ENCODE results near the gene OMA1.
"Not testable (repeated sequence)": the region's sequence is repeated elsewhere in the genome, so short reads cannot be mapped to it uniquely, and the experiment has no call there.

The OMA1 gene

DNA sequence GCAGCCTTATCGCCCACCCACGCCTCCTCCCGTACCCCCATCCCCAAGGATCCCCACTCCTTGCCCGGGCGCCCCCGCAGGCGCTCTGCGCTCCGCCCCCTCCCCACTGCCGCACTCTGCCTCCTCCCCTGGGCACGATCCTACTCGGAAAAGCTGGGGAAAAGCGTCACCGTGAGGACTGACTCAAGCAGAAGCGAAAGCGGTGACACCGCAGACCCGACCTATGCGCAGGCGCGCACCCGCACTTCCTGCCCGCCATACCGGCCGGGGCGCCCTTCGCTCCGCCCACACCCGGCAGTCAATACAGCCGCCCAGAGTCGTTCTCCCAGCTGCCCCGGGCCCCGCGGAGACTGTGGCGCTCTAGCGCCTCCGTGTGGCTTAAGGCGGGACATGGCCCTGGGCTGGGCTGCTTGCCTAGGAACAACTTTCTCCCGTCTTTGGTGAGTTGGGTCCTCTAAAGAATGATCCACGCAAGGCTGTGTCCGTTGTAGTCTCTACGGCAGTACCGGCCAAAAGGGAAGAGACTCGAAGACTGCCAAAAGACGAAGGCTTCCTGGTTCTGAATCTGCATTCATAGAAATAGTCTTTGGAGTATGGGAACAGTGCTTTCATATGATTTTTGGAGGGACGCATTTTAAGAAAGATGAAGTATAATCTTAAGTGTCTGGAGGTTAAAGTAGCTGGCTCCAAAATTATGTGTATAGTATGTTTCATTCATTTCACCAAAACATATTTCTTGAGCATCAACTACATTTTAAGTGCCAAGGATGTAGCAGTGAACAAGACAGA, at the start of gene OMA1:
OMA1 (minus strand) TSS at position 207 of the 789 bp plus-strand sequence. CDS start 7,432 bp downstream, outside the sequence.
- DNase-seq (ENCODE audit: low read depth), result peak; percentile 98

DNA sequence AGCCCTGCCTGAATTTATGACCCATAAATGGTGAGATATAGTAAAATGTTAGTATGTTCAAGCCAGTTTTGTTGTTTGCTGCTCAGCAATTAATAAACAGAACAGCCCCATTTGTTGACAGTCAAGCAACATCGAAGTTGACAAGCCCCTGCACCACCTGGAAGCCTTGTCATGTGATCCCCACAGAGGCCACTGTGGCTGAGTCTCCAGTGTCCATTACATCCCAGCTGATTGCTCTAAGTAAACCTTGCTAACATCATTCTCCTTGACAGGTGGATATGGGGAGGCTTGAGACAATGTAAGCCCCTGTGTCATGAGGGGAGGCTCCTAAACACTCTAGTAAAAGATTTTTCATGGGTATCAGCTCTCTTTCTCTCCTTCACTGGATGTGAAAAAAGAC, 48.0 kb upstream of the OMA1 start:
- DNase-seq (ENCODE audit: low read depth), result no peak

DNA sequence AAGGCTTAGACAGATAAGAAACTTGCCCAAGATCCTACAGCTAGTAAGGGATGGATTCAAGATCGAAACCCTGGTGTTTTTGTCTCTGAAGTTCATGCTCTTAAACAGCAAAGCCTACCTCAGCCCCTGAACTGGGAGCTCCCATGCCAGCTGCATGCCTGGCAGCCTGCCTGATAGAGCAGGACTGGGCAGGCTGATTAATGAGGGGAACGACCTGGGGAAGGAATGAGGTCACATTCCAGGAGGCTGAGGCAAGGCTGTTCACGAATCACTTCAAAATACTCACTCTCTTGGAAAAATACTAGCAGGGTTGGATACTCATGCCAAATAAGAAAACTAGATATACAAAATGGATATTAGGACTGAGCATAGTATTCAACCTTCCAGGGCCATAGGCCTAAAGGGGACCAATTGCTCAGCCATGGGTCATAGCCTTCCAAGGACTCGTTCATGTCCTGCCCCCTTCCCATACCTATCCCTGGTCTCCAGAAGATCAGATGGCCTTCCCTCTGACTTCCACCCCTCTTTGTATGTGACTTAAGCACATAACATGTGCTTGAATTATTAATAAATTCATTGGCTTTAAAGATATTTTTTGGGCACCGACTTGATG, 46.1 kb upstream of the OMA1 start:
- DNase-seq (ENCODE audit: low read depth), result no peak

DNA sequence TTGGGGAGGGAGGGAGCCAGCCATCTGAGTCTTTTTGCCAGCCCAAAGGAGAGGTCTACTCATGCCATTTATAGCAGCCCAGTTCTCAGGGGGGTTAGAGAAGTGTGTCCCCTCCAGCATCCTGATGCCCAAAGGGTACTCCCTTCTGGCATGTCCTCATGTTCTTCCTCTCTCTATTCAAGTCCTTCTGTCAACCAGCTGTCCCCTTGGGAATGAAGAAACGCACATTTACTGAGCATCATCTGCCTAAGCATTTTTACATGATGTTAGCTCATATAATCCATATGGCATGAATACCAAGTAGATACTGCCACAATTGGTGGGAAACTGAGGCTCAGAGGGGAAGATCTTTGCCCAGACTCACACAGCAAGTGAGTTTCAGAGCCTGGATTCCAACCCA, 45.3 kb upstream of the OMA1 start:
- DNase-seq (ENCODE audit: low read depth), result no peak

DNA sequence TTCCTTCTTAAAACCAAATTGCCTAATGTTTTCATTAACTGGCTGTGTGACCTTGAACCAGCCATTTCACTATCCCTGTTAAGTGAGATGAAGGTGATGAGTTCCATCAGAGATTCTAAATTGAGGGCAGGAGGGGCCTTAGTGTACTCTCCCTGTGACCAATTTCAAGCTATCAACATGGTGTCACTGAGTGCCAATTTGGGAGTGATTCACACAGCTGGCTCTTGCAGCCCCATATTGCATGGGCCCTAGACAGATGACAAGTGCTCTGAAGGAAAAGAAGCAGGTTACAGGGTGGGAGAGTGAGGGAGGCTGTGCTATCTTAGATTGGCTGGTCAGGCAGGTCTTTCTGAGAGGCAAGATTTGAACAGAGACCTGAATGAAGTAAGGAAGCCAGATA, 43.5 kb upstream of the OMA1 start:
- DNase-seq (ENCODE audit: low read depth), result no peak

DNA sequence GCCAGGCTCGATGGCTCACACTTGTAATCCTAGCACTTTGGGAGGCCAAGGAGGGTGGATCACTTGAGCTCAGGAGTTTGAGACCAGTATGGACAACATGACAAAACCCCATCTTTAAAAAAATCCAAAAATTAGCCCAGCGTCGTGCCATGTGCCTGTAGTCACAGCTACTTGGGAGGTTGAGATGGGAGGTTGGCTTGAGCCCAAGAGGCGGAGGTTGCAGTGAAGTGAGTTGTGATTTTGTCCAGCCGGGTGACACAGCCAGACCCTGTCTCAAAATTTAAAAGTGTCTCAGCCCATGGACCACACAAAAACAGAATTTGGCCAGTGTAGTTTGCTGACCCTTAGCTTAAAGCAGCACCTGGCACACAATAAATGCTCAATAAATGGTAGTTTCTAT, 41.9 kb upstream of the OMA1 start:
- no peak for DNase-seq (ENCODE audit: low read depth)

DNA sequence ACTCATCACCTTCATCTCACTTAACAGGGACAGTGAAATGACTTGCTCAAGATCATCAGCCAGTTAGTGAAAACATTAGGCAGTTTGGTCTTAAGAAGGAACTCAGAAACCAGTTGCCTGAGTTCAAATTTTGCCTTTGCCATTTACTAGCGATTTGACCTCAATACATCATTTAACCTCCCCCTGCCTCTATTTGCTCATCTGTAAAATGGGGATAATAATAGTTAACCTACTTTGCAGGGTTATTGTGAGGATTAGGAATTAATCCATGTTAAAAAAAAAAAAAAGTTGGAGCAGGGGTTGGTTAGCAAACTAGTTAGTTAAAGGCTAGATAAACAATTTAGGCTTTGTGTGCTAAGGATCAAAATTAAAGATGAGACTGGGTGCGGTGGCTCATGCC, 41.1 kb upstream of the OMA1 start:
- no peak for DNase-seq (ENCODE audit: low read depth)

DNA sequence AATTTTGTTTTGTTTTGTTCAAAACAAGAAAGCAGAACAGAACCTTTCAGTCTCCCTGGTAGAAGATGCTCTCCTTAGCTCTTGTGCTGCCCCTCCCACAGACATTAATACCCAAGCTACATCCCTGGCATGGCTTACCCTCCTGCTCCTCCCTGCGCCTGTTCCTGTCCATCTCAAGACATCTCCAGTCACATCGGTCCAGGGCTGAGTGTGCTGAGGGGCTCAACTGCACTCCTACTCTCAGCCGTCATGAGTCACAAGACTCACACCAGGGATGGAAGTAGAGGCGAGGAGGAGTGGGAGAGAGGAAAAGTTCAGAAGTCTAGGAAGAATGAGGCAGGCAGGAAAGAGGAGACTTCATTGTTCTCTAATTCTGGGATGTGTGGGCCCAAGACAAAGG, 39.7 kb upstream of the OMA1 start:
- DNase-seq (ENCODE audit: low read depth), result no peak

DNA sequence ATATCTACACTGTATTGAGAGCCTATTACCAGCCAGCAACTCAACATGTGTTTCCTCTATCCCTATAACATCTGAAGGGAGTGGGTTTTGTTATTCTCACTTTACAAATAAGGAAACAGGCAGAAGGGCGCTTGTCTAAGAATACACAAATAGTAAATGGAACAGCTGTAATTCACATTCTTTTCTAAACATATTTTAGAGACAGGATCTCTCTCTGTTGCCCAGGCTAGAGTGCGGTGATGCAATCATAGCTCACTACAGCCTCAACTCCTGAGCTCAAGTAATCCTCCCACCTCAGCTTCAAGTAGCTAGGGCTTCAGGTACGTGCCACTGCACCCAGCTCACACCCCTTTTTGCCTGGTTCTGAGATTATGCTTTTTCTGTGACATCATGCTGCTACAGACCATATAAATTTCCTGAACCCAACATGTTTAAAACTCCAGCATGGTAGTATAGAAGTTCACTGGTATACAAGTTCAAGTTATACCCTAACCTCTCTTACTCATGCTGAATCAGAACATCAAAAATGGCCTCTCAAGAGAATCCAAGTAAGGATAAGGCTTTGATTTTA, 39.1 kb upstream of the OMA1 start:
- DNase-seq (ENCODE audit: low read depth), result no peak

DNA sequence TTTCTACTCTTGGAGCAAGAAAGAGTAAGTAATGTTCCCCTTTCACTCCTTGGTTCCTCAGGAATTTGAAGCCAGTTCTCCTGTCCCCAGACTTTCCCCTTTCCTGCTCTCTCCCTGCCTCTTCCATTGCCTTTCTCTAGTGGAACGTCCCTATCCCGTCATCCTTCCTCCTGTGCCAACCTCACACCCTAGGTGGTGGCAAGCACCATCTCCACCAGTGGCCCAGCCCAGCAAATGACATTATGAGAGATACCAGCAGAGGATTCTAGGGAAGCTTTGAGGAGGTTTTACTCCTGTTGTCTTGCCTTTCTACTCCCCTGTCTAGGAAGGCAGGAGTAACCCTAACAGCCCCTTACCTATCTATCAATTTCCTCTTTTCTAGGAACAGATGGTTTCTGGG, 38.6 kb upstream of the OMA1 start:
- no peak for DNase-seq (ENCODE audit: low read depth)

DNA sequence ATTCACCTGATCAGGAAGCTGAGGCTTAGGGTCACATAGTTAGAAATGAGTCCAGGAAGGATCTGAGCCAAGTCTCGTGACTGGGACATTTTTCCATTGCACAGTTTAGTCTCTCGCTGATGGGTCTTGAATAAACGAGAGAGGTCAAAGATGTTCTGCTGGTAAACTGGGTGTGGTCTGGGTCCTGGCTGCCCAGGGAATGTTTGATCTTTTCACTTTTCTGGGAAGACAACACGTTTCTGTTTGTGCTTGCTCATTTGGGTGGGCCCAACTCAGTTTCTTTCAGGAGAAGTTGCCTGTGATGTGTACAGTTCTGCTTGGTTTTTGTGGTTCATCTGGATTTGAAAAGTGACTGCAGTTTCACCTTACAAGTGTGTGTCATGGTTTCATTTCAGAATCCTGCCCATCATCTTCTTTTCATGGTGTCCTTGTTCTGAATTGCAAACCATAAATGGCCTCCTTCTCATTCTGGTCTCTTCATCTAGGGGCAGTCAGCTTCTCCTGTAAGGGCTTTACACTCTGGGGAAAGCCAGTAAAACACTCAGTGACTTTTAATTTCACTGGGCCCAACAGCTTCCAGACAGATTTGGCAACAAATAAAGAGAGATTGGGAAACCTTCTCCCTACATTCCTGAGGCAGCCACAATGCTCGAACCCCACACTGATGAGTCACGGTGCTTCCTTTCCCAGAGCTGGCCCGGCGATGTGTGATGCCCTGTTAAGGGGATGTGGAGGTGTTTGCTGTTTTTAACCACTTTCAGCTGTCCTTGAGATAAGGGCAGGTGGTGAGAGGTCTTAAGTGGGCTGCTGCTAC, 37.8 kb upstream of the OMA1 start:
- no peak for DNase-seq (ENCODE audit: low read depth)

DNA sequence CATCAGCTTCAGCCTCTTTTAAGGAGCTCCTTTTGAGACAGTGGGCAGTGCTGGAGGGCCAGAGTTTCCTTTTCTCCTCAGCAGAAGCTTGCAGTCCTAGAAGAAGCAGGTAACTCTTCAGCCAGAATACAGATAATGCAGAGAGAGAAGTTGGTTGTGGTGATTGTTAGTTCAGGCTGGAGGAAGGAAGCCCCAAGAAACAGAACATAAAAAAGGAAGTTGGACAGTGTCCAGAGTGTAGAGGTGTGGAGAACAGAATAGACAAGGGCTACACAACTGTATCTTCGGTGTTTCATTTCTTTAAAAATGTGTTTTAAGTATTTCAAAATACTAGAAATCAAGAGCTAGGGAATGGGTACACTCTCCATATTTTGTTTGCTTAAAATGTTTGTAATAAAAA, 37.0 kb upstream of the OMA1 start:
- DNase-seq (ENCODE audit: low read depth), result no peak

DNA sequence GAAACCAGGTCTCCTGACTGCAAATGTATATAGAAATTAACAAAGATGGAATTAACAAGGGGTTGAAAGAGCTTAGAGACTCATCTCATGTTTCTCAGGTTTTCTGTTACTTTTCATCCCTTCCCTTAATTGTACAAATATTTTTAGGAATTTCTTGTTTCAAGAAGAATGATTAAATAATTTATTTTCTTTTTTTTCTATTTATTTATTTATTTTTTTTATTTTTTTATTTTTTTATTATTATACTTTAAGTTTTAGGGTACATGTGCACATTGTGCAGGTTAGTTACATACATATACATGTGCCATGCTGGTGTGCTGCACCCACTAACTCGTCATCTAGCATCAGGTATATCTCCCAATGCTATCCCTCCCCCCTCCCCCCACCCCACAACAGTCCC, 35.6 kb upstream of the OMA1 start:
- DNase-seq (ENCODE audit: low read depth), result not testable (repeated sequence)

DNA sequence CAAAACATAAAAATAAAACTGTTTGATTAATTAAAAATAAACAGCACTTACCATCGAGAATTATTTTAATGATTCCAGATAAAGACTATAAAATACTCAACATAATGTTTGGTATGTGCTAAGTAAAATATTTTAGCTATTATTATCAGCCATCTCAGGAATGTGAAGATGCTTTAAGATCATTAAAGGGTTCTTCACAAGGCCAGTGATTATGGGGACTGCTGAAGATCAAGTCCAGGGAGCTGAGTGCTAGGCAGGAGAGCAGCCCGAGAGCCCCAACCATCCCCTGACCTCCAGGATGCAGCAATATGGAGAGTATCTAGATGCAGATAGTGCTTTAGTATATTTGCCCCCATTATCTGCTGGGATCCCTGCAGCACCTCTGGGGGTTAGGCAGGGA, 35.1 kb upstream of the OMA1 start:
- no peak for DNase-seq (ENCODE audit: low read depth)

DNA sequence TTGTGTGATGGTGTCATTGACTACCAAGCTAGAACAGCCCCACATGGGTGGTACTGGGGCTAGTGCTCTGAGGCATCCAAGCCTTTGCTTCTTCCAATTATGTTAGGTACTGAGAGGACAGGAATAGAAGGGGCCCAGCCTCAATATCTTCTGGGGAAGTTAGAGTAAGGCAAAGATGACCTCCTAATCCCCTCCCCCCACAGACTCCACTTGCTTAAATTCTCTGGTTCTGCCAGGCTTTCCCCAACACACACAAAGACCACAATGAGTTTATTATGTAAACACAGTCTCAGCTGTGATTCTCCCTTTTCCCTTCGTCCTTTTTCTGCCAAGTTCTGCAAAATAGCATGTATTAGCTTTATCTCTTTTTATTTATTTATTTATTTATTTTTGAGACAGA, 33.7 kb upstream of the OMA1 start:
- no peak for DNase-seq (ENCODE audit: low read depth)

DNA sequence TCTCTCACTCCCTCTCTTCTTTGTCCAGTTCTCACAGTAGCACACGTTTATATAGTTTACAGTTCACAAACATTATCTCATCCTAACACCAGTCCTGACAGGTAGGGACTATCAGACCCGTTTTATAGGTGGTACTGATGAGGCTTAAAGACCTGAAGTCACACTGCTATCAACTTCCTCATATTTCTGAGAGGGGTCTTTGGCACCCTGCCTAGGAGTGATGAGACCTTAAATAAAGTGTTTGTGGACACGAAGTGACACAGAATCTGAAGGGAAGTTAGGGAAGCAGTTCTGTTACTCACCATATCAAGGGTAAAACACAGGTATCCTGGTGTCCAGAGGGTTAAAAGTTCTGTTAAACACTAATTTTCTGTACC, 31.1 kb upstream of the OMA1 start:
- DNase-seq (ENCODE audit: low read depth), result no peak

DNA sequence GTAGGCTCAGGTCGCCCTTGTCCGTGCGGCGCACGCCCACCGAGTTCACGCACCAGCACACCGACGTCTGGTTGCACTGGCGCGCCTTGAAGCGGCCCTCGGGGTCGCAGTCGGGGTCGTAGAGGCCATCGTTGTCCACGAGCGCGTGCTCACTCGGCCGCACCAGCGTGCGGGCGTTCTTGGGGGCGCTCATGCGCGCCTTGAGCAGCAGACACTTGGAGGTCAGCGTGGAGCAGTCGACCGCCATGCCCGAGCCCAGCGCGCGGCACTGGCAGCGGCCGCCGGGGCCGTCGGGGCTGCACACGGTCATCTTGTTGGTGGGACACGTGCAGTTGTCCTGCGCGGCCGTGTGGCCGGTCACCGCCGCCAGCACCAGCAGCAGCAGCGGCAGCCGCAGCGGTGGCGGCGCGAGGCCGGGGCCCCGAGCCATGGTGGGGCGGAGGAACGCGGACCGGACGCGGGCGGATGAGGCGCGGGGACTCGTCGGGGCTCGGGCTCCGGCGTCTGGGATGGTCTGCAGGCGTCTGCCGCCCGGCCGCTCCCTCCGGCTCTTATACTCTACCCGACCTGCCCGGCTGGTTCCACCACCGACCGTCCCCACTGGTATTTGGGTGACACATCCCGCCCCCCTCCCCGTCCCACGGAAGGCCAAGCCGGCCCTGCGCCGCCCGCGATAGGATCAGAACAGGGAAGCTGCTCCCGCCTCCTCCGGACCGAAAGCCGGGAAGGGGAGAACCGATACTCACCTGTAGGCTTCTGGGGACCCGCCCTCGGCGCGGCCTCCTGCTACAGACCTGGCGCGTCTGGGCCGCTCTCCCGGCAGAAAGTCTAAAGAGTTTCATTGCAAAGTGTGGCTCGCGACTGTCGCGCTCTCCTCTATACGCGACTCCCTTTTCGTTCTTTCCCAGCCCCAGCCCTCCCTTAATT, 30.5 kb upstream of the OMA1 start, which contains the start of gene TACSTD2:
TACSTD2 (minus strand) TSS at position 526 of the 927 bp plus-strand sequence; CDS start at position 430, 96 bp downstream.
- no peak for DNase-seq (ENCODE audit: low read depth)

DNA sequence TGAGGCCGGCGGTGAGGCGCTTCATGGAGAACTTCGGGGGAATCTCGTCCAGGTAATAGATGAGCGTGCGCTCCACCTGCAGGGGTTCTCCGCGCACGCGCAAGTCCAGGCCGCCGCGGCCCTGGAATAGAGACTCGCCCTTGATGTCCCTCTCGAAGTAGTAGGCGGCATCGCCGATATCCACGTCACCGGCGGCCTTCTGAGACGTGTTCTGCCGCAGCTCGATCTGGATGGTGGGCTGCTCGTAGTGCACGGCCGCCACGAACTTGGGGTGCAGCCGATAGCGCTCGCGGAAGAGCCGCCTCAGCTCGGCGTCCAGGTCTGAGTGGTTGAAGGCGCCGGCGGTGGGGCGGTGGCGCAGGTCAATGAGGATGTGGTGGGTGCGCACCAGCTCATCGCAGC, 29.8 kb upstream of the OMA1 start:
- no peak for DNase-seq (ENCODE audit: low read depth)

DNA sequence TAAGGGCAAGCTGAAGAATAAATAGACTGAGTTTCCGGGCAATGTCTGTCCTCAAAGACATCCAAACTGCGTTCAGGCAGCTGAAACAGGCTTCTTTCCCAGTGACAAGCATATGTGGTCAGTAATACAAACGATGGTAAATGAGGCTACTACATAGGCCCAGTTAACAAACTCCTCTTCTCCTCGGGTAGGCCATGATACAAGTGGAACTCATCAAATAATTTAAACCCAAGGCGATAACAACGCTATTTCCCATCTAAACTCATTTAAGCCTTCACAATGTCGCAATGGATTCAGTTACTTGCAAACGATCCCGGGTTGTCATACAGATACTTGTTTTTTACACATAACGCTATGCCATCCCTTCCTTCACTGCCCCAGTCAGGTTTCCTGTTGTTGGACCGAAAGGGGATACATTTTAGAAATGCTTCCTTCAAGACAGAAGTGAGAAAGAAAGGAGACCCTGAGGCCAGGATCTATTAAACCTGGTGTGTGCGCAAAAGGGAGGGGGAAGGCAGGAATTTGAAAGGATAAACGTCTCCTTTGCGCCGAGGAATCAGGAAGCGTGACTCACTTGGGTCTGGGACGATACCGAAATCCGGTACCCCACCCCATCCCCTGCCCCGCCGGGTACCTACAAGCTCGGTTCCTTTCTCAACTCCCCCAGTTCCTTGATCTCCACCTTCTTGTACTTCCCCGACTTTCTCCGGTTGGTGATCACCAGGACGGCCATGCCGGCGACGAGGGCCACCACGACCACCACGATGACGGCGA, 29.2 kb upstream of the OMA1 start:
- no peak for DNase-seq (ENCODE audit: low read depth)

DNA sequence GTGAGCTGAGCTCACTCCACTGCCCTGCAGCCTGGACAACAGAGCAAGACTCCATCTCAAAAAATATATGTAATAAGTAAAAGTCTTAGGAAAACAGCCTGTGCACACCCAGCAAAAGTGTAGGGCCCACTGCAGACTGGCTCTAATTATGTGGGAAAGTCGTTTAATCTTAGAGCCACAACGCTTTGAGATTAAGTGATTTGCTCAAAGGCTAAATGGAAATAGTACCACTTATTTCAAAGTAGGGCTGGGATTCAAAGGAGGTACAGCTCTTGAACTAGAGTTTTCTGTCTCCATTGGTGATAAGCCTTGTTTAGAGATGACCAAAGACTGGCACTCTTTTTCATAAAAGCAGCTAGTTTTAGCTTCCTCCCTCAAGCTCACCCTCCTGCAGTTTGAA, 28.3 kb upstream of the OMA1 start:
- no peak for DNase-seq (ENCODE audit: low read depth)

Measured in stimulated activated CD8-positive, alpha-beta memory T cell treated with anti-CD3 and anti-CD28 coated beads, Interleukin-12 subunit alpha, Interleukin-12 subunit beta, amount 100 ng/mL, for 4 hours (primary cell).